Measurements from ENCODE around the gene TAS2R19. TPM values are rescaled to one million over a fixed set of nuclear protein-coding genes. Genes with fewer than 3 reads are reported as not detected.
"Not testable (repeated sequence)": the region's sequence is repeated elsewhere in the genome, so short reads cannot be mapped to it uniquely, and the experiment has no call there.

TAS2R19 gene, protein sequence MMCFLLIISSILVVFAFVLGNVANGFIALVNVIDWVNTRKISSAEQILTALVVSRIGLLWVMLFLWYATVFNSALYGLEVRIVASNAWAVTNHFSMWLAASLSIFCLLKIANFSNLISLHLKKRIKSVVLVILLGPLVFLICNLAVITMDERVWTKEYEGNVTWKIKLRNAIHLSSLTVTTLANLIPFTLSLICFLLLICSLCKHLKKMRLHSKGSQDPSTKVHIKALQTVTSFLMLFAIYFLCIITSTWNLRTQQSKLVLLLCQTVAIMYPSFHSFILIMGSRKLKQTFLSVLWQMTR
- not detected in 2 replicates for total RNA-seq (2014; rRNA removed; shearing (Covaris generic); ENCODE audit: low replicate concordance)

DNA sequence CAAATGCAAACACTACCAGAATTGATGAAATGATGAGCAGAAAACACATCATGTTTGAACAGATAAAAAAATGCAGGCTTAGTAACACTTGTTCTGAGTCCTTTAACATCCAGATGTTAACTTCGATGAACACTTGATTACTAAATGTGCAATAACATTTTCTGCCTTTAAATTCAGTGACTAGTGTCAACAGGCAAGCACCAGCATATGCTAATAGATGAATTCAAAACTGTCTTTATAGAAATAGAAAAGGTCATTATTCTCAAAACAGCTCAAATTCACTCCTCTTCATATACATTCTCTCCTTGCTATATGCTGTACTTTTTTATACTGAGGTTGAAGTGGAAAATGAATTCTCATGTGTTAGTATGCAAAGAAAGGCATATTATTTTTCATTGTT is at the start of gene TAS2R19:
Gene TAS2R19, minus strand, starts transcription at position 101 of the 400 bp plus-strand sequence. Its CDS starts 49 bp downstream, at position 52.
- in situ Hi-C loops (cut with HindIII; ENCODE audit: low pct_unique_long_range_greater_than_20kb, low sequenced_read_pairs): no loop called here
- no peak for DNase-seq (ENCODE audit: low read depth)

DNA sequence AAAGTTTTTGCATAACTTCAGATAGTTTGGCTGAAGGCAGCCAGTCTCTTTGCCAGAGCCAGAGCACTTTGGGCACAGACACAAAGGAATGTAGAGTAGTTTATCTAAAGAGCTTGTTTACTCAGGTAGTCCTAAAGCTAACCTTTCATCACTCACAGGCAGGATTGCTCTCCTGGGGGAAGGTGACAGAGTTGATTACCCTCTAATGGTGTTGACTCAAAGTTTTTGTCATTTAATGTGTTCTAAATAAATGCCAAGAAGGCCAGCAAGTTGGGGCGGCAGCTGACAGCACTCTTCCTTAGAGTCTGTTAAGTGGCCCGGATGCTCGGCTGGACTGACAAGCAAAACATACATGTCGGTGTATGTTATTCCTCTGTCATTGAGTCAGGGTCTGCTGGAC is 49.0 kb upstream of the TAS2R19 start:
- in situ Hi-C loops (cut with HindIII; ENCODE audit: low pct_unique_long_range_greater_than_20kb, low sequenced_read_pairs): no loop called here
- DNase-seq (ENCODE audit: low read depth): no peak

DNA sequence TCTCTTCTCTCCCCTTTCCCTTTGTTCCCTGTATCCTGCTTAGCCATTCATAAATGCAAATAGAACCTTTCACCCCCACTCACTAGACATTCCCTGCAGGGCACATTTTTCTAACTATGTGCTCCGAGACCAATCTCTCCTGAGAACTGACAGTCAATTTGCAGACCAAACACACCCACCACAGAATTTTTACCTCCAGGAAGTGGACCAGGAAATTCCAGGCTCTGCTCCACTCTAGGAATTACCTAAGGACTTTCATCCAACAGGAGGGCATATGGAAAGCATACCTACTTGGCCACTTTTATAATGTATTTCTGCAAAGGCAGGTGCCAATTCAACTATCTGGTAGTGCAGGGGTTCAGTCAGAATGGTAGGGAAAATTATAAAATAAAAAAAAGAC is 48.6 kb upstream of the TAS2R19 start:
- in situ Hi-C loops (cut with HindIII; ENCODE audit: low pct_unique_long_range_greater_than_20kb, low sequenced_read_pairs): no loop called here

DNA sequence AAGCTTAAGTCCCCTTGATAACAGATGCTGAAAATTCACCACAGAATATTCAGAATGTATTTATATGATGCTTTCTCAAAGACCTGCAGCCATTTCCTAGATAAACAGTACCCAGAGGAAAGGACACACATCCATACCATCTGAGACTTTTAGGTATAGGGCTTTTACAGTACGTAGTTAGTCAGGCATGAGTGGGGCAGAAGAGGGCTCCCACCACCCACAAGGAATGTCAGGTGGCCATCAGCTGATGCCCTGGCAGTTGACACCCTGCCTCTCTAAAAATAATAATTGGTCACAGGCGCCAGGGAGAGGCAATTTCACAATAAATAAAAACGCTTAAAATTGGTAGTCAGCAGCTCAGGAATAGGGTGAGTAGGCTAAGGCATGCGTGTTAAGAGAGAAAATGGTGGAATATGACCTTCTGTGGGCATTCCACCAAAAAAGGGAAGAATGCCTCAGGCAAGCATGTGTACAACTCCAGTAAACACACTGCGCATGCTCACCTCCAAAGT is 47.5 kb upstream of the TAS2R19 start:
- DNase-seq (ENCODE audit: low read depth): no peak
- in situ Hi-C loops (cut with HindIII; ENCODE audit: low pct_unique_long_range_greater_than_20kb, low sequenced_read_pairs): no loop called here

More for the DNA sequence above, 48.6 kb upstream of the TAS2R19 start:
- DNase-seq (ENCODE audit: low read depth): no peak

DNA sequence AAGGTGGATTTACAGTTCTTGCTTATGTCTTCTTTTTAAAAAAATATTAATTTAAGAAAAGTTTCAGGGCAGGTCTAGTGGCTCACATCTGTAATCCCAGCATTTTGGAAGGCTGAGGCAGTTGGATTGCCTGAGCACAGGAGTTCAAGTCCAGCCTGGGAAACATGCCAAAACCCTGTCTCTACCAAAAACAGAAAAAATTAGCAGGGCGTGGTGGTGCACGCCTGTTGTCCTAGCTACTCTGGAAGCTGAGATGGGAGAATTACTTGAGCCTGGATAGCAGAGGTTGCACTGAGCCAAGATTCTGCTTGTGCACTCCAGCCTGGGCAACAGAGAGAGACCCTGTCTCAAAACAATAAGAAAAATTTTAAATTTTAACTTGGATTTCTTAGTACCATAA is 45.1 kb upstream of the TAS2R19 start:
- DNase-seq (ENCODE audit: low read depth): no peak

DNA sequence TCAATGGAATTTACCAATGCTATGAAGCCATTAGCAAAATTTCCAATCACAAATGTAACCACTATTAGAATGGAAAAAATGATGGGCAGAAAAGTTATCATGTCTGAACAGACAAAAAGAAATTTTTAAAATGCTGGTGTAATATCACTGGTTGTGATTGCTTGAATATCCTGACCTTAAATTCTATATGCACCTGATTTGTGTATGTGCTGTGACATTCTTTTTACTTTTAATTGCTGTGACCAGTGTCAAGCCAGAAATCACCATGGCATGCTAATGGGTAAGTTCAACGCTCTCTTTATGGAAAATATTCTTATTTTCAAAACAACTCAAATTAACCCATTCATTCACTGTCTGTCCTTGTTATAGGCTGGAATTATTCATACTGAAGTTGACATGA is 39.8 kb upstream of the TAS2R19 start, which contains the start of gene TAS2R46:
Gene TAS2R46, minus strand, starts transcription at position 101 of the 400 bp plus-strand sequence. Its CDS starts 0 bp downstream, at position 101.
- in situ Hi-C loops (cut with HindIII; ENCODE audit: low pct_unique_long_range_greater_than_20kb, low sequenced_read_pairs); DNase-seq (ENCODE audit: low read depth): not testable (repeated sequence)

More for the DNA sequence above, 45.1 kb upstream of the TAS2R19 start:
- in situ Hi-C loops (cut with HindIII; ENCODE audit: low pct_unique_long_range_greater_than_20kb, low sequenced_read_pairs): no loop called here

DNA sequence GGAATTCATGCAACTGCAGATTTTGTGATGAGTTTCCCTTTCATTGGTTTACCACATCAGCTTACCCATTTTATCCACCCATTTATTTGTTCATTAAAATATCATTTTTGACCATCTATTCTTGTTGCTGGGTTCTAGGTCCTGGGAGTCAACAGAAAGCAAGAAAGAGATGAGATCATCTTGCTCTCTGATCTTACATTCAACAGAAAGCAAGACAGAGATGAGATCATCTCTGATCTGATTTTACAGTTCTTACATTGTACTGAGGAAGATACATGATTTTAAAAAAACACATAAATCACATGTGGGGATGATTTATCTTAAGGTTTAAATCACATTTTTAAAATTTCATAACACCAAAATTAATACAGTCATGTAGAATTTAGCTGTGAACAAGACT is 37.4 kb upstream of the TAS2R19 start:
- in situ Hi-C loops (cut with HindIII; ENCODE audit: low pct_unique_long_range_greater_than_20kb, low sequenced_read_pairs): no loop called here
- no peak for DNase-seq (ENCODE audit: low read depth)

DNA sequence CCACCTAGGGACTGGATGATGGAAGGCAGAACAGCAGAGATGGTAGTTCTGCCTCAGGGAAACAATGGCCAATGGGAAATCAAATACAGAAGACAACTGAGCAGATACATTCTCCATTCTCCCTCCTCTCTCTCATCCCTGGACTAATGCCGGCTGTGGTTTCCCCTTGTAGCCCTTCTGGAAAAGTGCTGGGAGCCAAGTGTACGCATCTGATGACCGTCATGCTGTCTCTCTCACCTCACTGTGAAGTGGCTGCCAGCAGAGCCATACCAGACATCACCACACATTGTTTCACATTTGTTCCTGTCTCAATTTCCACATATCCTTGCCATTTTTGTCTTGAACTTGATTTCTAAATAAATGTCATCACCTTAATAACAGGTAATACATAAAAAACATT is 36.6 kb upstream of the TAS2R19 start:
- in situ Hi-C loops (cut with HindIII; ENCODE audit: low pct_unique_long_range_greater_than_20kb, low sequenced_read_pairs): no loop called here
- DNase-seq (ENCODE audit: low read depth): no peak

DNA sequence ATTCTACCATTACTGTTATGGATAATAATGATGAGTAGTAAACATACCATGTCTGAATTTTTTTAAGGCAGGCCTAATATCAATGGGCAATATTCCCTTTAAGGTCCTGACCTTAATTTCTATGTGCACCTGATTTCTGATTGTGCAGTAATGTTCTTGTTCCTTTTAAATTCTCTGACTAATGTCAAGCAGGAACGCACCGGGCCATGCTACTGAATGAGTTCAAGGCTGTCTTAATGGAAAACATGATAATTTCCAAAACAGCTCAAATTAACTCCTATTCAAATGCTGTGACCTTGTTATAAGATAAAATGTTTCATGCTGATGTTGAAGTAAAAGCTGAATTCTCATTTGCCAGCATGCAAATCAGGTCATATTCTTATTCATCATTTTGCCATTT is 32.9 kb upstream of the TAS2R19 start:
- no peak for DNase-seq (ENCODE audit: low read depth)

DNA sequence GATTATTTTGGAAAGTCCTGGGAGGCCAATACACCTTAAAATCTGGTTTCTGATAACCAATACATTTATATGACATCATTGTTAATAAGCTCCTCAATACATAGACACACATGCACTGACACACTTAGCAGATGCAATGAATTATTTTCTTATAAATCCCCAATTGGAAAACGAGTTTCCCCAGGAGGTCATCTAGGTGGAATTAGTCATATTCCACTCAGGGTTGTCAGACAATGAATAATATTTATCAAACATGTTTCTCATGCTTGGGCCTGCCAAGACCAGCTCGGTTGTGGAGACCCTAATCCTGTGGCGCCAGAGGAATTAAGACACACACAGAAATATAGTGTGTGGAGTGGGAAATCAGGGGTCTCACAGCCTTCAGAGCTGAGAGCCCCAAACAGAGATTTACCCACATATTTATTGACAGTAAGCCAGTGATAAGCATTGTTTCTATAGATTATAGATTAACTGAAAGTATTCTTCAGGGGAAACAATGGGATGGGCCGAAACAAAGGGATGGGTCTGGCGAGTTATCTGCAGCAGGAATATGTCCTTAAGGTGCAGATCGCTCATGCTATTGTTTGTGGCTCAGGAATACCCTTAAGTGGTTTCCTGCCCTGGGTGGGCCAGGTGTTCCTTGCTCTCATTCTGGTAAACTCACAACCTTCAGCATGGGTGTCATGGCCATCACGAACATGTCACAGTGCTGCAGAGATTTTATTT is 27.5 kb upstream of the TAS2R19 start:
- in situ Hi-C loops (cut with HindIII; ENCODE audit: low pct_unique_long_range_greater_than_20kb, low sequenced_read_pairs); DNase-seq (ENCODE audit: low read depth): not testable (repeated sequence)

More for the DNA sequence above, 32.9 kb upstream of the TAS2R19 start:
- in situ Hi-C loops (cut with HindIII; ENCODE audit: low pct_unique_long_range_greater_than_20kb, low sequenced_read_pairs): no loop called here

DNA sequence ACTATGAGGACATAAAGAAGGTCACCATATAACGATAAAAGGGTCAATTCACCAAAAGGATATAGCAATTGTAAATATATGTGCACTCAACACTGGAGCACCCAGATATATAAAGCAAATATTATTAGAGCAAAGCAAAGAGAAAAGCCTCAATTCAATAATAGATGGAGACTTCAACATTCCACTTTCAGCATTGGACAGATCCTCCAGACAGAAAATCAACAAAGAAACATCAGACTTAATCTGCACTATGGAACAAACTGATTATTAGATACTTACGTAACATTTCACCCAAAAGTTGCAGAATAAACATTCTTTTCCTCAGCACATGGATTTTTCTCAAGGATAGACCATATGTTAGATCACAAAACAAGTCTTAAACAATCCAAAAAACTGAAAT is 18.9 kb upstream of the TAS2R19 start:
- DNase-seq (ENCODE audit: low read depth); in situ Hi-C loops (cut with HindIII; ENCODE audit: low pct_unique_long_range_greater_than_20kb, low sequenced_read_pairs): not testable (repeated sequence)

DNA sequence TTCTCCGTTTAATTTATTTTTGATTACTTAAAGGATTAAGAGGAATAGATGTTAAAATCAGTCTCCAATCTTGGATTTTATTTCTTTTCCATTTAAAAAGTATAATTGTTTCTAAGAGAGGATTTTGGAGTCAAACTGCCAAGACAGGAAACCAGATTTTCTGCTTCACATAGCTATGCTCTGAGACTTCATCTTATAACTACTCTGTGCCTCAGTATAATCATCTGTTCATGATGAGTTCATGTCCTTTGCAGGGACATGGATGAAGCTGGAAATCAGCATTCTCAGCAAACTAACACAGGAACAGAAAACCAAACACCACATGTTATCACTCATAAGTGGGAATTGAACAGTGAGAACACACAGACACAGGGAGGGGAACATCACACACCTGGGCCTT is 17.7 kb upstream of the TAS2R19 start:
- no peak for DNase-seq (ENCODE audit: low read depth)
- in situ Hi-C loops (cut with HindIII; ENCODE audit: low pct_unique_long_range_greater_than_20kb, low sequenced_read_pairs): no loop called here

DNA sequence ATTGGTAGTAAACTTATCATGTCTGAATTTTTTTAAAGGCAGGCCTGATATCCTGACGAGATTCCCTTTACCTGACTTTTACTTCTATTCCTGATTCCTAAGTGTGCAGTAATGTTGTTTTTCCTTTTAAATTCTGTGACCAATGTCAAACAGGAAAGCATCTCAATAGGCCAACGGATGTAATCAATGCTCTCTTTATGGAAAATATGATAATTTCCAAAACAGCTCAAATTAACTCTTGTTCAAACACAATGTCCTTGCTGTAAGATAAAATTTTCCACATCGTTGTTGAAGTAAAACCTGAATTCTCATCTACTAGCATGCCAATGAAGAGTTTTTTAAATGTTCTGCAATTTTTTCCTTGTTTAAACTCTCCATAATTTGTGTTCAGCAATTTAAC is 16.8 kb upstream of the TAS2R19 start:
- in situ Hi-C loops (cut with HindIII; ENCODE audit: low pct_unique_long_range_greater_than_20kb, low sequenced_read_pairs): no loop called here
- no peak for DNase-seq (ENCODE audit: low read depth)

DNA sequence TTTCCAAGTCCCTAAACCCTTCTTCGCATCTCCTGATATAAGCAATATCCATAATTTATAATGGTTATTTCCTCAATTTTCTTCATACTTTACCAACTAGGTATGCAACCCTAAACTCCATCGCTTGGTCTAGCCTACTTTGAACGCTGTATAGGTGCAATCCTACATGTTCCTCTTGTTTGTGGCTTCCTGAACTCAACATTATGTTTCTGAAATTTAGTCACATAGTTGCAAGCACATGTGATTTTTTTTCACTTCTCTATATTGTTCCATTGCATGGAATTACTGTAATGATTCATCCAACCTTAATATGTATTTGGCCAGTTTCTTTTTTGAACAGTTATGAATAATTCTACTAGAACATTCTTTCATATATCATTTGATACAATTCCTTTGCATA is 11.5 kb upstream of the TAS2R19 start:
- in situ Hi-C loops (cut with HindIII; ENCODE audit: low pct_unique_long_range_greater_than_20kb, low sequenced_read_pairs); DNase-seq (ENCODE audit: low read depth): not testable (repeated sequence)

DNA sequence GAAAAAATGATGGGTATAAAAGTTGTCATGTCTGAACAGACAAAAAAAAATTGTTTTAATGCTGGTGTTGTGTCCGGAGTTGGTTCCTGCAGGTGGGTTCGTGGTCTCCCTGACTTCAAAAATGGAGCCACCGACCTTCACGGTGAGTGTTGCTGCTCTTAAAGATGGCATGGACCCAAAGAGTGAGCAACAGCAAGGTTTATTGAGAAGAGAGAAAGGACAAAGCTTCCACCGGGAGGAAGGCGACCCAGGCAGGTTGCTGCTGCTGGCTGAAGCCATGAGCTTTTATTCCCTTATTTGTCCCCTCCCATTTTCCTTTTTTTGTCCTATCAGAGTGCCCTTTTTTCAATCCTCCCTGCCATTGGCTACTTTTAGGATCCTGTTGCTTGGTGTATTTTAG is 8.9 kb upstream of the TAS2R19 start, which contains the start of gene TAS2R31:
Gene TAS2R31, minus strand, starts transcription at position 101 of the 400 bp plus-strand sequence. Its CDS starts 72 bp downstream, at position 29.
- no peak for DNase-seq (ENCODE audit: low read depth)
- in situ Hi-C loops (cut with HindIII; ENCODE audit: low pct_unique_long_range_greater_than_20kb, low sequenced_read_pairs): no loop called here

DNA sequence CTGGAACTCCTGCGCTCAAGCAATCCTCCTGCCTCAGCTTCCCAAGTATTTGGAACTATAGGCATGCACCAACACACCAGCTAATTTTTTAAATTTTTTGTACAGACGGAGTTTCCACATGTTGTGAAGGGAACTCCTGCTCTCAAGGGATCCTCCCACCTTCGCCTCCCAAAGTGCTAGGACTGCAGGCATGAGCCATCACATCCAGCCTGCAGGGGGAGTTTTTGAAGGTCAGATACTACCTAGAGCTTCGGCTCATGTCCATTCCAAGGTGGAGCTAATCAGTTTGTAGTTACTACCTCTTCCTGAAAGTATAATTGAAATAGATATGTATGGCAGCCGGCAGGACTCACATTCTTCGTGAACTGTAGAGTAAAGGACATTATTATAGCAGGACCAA is 3.7 kb upstream of the TAS2R19 start:
- no peak for DNase-seq (ENCODE audit: low read depth)
- in situ Hi-C loops (cut with HindIII; ENCODE audit: low pct_unique_long_range_greater_than_20kb, low sequenced_read_pairs): no loop called here

DNA sequence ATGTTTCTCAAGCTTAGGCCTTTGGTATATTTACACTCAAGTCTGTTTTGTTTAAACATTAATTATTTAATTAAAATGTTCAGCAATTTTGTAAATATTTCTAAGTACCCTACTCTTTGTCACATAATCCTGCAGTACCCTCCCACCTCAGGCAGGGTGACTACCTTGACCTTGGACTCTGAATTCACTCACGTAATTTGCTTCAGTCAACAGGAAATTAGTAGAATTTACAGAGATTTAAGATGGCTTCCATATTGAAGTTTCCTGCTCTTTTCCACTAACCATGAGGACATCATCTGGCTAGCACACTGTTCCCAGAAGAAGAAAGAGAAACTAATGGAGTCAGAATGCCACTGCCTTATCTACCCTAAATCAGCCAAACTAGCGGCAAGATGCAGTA is 967 bp upstream of the TAS2R19 start:
- in situ Hi-C loops (cut with HindIII; ENCODE audit: low pct_unique_long_range_greater_than_20kb, low sequenced_read_pairs): no loop called here
- DNase-seq (ENCODE audit: low read depth): no peak

DNA sequence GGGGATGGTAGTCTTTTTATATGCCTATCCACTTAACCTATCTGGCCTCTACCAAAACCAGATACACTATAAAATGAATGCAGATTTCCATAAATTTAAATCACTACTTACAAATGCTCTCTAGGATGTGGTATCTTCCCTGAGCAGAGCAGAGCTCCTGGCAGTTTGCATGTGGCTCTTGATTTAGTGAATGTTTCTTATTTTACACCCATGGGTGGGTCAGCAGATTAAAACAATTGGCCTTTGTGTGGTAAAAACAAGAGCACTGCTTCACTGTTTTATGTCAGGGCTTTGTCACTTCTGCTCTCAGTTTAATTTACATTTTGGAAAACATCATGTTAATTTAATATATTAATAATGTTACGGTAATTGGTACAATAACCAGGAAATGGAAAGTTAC is 5.5 kb downstream of the TAS2R19 start:
- in situ Hi-C loops (cut with HindIII; ENCODE audit: low pct_unique_long_range_greater_than_20kb, low sequenced_read_pairs): no loop called here
- DNase-seq (ENCODE audit: low read depth): no peak

DNA sequence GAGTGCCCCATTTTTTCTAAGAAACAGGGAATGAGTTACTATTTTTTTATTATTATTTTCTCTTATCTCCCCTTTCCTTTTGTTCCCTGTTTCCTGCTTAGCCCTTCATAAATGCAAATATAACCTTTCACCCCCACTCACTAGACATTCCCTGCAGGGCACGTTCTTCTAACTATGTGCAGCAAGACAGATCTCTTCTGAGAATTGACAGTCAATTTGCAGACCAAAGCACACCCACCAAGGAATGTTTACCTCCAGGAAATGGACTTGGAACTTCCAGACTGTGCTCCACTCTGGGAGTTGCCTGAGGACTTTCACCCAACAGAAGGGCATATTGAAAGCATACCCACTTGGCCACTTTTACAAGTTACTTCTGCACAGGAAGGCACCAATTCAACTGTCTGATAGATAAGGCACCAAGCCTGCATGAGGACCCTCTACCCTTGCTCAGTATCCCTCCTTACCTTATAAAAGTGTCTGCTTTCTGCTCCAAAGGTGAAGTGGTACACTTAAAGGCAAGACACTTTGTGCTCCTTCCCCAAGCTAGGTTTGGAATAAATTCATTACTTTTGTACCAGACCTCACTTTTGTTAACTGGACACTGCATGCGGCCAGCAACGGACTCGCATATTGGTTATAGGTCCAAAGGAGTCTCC is 6.5 kb downstream of the TAS2R19 start:
- in situ Hi-C loops (cut with HindIII; ENCODE audit: low pct_unique_long_range_greater_than_20kb, low sequenced_read_pairs): no loop called here
- DNase-seq (ENCODE audit: low read depth): no peak

Data from Caki2 (cell line).